Lower leg skin (tissue), 3 donors: ENCODE data around the gene ABCF2.

Experiments
- POLR2A ChIP-seq, 2 donors: fragments of 450-650 bp; IDR thresholded peaks; one replicate each; pipeline ENCODE4 v1.6.1; 2016 to 2017; ENCODE audit warnings: antibody characterized with exemption in 2 of 2, mild to moderate bottlenecking in 1 of 2, moderate library complexity in 1 of 2
- TF ChIP-seq, protein P1 (sequence below), 3 donors: fragments of 450-650 bp; IDR thresholded peaks; one replicate each; pipeline ENCODE4 v1.5.1; 2016; ENCODE audit warnings: antibody characterized with exemption in 3 of 3, mild to moderate bottlenecking in 3 of 3, moderate library complexity in 2 of 3

- TF ChIP-seq, protein P1, sequence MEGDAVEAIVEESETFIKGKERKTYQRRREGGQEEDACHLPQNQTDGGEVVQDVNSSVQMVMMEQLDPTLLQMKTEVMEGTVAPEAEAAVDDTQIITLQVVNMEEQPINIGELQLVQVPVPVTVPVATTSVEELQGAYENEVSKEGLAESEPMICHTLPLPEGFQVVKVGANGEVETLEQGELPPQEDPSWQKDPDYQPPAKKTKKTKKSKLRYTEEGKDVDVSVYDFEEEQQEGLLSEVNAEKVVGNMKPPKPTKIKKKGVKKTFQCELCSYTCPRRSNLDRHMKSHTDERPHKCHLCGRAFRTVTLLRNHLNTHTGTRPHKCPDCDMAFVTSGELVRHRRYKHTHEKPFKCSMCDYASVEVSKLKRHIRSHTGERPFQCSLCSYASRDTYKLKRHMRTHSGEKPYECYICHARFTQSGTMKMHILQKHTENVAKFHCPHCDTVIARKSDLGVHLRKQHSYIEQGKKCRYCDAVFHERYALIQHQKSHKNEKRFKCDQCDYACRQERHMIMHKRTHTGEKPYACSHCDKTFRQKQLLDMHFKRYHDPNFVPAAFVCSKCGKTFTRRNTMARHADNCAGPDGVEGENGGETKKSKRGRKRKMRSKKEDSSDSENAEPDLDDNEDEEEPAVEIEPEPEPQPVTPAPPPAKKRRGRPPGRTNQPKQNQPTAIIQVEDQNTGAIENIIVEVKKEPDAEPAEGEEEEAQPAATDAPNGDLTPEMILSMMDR (IDR thresholded peaks at IDR 0.05) = peak in 1 of 3 donors; percentile 98
- no peak for TF ChIP-seq POLR2A (IDR thresholded peaks at IDR 0.05)
Observed at GRCh38 chr7:151172273-151173141, 54.5 kb downstream of the ABCF2 start.
